ENCODE measurements around the gene AP5B1.
"Not testable (repeated sequence)": the region's sequence is repeated elsewhere in the genome, so short reads cannot be mapped to it uniquely, and the experiment has no call there.

AP5B1 gene

GRCh38 chr11:65762169-65762568 is 18.6 kb downstream of the AP5B1 start:
- DNase-seq, result not testable (repeated sequence)

- no peak for DNase-seq
These were observed 35.7 kb downstream of the AP5B1 start for GRCh38 chr11:65745049-65745448.

- no peak for DNase-seq
These were observed 36.1 kb downstream of the AP5B1 start for GRCh38 chr11:65744699-65745042.

- no peak for DNase-seq
These were observed 36.6 kb downstream of the AP5B1 start for GRCh38 chr11:65744026-65744698.

- no peak for DNase-seq
These were observed 37.1 kb downstream of the AP5B1 start for GRCh38 chr11:65743681-65744025.

- DNase-seq, result no peak
These were observed 38.4 kb downstream of the AP5B1 start for GRCh38 chr11:65742353-65742752.

GRCh38 chr11:65741185-65741584 is 39.6 kb downstream of the AP5B1 start:
- DNase-seq, result no peak

- DNase-seq, result no peak
These were observed 41.8 kb downstream of the AP5B1 start for GRCh38 chr11:65739022-65739421.

GRCh38 chr11:65736810-65737209 is 44.0 kb downstream of the AP5B1 start:
- no peak for DNase-seq

- DNase-seq, result not testable (repeated sequence)
These were observed 45.7 kb downstream of the AP5B1 start for GRCh38 chr11:65735111-65735510.

- DNase-seq, result no peak
These were observed 50.3 kb downstream of the AP5B1 start for GRCh38 chr11:65730461-65730860.

GRCh38 chr11:65727865-65728264 is 52.9 kb downstream of the AP5B1 start:
- no peak for DNase-seq

- DNase-seq, result no peak
These were observed 54.1 kb downstream of the AP5B1 start for GRCh38 chr11:65726660-65727059.
